ENCODE results near the gene GLB1L. TPM values are rescaled to one million over a fixed set of nuclear protein-coding genes. Genes with fewer than 3 reads are reported as not detected.

GLB1L gene
- total and polyA plus RNA-seq, 4 donors: 2.3 to 5.2 (median 2.6) TPM

- Histone ChIP-seq H3K9ac (ENCODE audit: low read depth in 1 of 2, low read length in 2 of 2) (no peak overlapping the region), H3K4me1 (ENCODE audit: control insufficient read depth in 4 of 4, insufficient read depth in 4 of 4, low read length in 3 of 4) (peaks cover 20 to 73% (median 58%) of the 10 kb centered on the region in 4 donors), H3K27me3 (ENCODE audit: control insufficient read depth in 4 of 4, insufficient read depth in 4 of 4, low read length in 3 of 4) (no peaks in the 10 kb centered on the region), H3K27ac (ENCODE audit: low read depth in 1 of 2, low read length in 2 of 2) (peak overlapping the region; percentile 73 to 96), H3K4me3 (ENCODE audit: low read depth in 1 of 3, low read length in 3 of 3) (no peak overlapping the region), H3K36me3 (ENCODE audit: control insufficient read depth in 4 of 4, insufficient read depth in 3 of 4, low read depth in 1 of 4, low read length in 3 of 4) (peaks cover 0 to 3% (median 0%) of the 10 kb centered on the region in 4 donors), H3K9me3 (ENCODE audit: control insufficient read depth in 4 of 4, low read length in 3 of 4) (no peaks in the 10 kb centered on the region)
- 61% methylated on average over 2 of the region's 2 CpGs for WGBS
- TF ChIP-seq YY1 (IDR thresholded peaks at IDR 0.05) (no peak), TAF1 (conservative IDR thresholded peaks at IDR 0.05) (no peak), SP1 (IDR thresholded peaks at IDR 0.05) (no peak), EGR1 (IDR thresholded peaks at IDR 0.05; ENCODE audit: low read depth in 2 of 2) (no peak), GABPA (IDR thresholded peaks at IDR 0.05 in 1 of 2, conservative IDR thresholded peaks at IDR 0.05 in 1 of 2) (no peak), RXRA (IDR thresholded peaks at IDR 0.05) (no peak), RAD21 (IDR thresholded peaks at IDR 0.05) (no peak), FOXA2 (IDR thresholded peaks at IDR 0.05) (no peak), ZBTB33 (IDR thresholded peaks at IDR 0.05) (no peak), ATF3 (IDR thresholded peaks at IDR 0.05) (no peak), HNF4G (IDR thresholded peaks at IDR 0.05) (no peak), MAX (IDR thresholded peaks at IDR 0.05) (no peak), JUND (IDR thresholded peaks at IDR 0.05) (no peak), HNF4A (conservative IDR thresholded peaks at IDR 0.05) (no peak), NR2F2 (IDR thresholded peaks at IDR 0.05) (no peak)
- TF ChIP-seq, protein P1, sequence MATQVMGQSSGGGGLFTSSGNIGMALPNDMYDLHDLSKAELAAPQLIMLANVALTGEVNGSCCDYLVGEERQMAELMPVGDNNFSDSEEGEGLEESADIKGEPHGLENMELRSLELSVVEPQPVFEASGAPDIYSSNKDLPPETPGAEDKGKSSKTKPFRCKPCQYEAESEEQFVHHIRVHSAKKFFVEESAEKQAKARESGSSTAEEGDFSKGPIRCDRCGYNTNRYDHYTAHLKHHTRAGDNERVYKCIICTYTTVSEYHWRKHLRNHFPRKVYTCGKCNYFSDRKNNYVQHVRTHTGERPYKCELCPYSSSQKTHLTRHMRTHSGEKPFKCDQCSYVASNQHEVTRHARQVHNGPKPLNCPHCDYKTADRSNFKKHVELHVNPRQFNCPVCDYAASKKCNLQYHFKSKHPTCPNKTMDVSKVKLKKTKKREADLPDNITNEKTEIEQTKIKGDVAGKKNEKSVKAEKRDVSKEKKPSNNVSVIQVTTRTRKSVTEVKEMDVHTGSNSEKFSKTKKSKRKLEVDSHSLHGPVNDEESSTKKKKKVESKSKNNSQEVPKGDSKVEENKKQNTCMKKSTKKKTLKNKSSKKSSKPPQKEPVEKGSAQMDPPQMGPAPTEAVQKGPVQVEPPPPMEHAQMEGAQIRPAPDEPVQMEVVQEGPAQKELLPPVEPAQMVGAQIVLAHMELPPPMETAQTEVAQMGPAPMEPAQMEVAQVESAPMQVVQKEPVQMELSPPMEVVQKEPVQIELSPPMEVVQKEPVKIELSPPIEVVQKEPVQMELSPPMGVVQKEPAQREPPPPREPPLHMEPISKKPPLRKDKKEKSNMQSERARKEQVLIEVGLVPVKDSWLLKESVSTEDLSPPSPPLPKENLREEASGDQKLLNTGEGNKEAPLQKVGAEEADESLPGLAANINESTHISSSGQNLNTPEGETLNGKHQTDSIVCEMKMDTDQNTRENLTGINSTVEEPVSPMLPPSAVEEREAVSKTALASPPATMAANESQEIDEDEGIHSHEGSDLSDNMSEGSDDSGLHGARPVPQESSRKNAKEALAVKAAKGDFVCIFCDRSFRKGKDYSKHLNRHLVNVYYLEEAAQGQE (IDR thresholded peaks at IDR 0.05): no peak
- TF ChIP-seq, protein P2, sequence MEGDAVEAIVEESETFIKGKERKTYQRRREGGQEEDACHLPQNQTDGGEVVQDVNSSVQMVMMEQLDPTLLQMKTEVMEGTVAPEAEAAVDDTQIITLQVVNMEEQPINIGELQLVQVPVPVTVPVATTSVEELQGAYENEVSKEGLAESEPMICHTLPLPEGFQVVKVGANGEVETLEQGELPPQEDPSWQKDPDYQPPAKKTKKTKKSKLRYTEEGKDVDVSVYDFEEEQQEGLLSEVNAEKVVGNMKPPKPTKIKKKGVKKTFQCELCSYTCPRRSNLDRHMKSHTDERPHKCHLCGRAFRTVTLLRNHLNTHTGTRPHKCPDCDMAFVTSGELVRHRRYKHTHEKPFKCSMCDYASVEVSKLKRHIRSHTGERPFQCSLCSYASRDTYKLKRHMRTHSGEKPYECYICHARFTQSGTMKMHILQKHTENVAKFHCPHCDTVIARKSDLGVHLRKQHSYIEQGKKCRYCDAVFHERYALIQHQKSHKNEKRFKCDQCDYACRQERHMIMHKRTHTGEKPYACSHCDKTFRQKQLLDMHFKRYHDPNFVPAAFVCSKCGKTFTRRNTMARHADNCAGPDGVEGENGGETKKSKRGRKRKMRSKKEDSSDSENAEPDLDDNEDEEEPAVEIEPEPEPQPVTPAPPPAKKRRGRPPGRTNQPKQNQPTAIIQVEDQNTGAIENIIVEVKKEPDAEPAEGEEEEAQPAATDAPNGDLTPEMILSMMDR (IDR thresholded peaks at IDR 0.05; ENCODE audit: low read depth, low read length, missing input control): no peak
- DNase-seq (ENCODE audit: low spot score): no peak
Observed at GRCh38 chr2:219248845-219249202, 3.6 kb upstream of the GLB1L start.
